NCI-H2196 (cell line): ENCODE data around the gene EPX.

Experiments used
- DNase-seq: peaks from one replicate; lab custom pipeline; 2025; ENCODE audit not compliant: unreplicated experiment; lab: John Stamatoyannopoulos, UW

EPX gene

GRCh38 chr17:58184986-58185761 lies 7.4 kb upstream of the EPX start:
- DNase-seq: no peak

- no peak for DNase-seq
Measured at GRCh38 chr17:58186591-58186990, 5.9 kb upstream of the EPX start.

GRCh38 chr17:58187063-58187462 lies 5.5 kb upstream of the EPX start:
- DNase-seq: no peak

- no peak for DNase-seq
Measured at GRCh38 chr17:58187675-58188074, 4.9 kb upstream of the EPX start.

GRCh38 chr17:58189436-58190146 lies 2.9 kb upstream of the EPX start:
- DNase-seq: peak; percentile 57

GRCh38 chr17:58191241-58191896 lies 1.2 kb upstream of the EPX start:
- no peak for DNase-seq

GRCh38 chr17:58193641-58194255 lies 1.2 kb downstream of the EPX start:
- DNase-seq: no peak

- no peak for DNase-seq
Measured at GRCh38 chr17:58195518-58196123, 3.1 kb downstream of the EPX start.

GRCh38 chr17:58196610-58197009 lies 4.1 kb downstream of the EPX start:
- DNase-seq: no peak

GRCh38 chr17:58200024-58200633 lies 7.6 kb downstream of the EPX start:
- DNase-seq: peak; percentile 54

- no peak for DNase-seq
Measured at GRCh38 chr17:58202859-58203258, 10.3 kb downstream of the EPX start.

GRCh38 chr17:58204796-58205195 lies 12.3 kb downstream of the EPX start:
- DNase-seq: no peak

GRCh38 chr17:58205936-58206335 lies 13.4 kb downstream of the EPX start:
- DNase-seq: no peak

- DNase-seq: no peak
Measured at GRCh38 chr17:58207451-58207850, 14.9 kb downstream of the EPX start.

- no peak for DNase-seq
Measured at GRCh38 chr17:58208344-58208743, 15.8 kb downstream of the EPX start.

- no peak for DNase-seq
Measured at GRCh38 chr17:58210922-58211321, 18.4 kb downstream of the EPX start.

- peak; percentile 19 for DNase-seq
Measured at GRCh38 chr17:58215685-58216084, 23.2 kb downstream of the EPX start.

- no peak for DNase-seq
Measured at GRCh38 chr17:58217766-58218165, 25.2 kb downstream of the EPX start.

- peak; percentile 95 for DNase-seq
Measured at GRCh38 chr17:58219007-58219788, 26.7 kb downstream of the EPX start, which contains the start of gene MKS1. Gene MKS1 (minus strand): TSS chr17:58219255. CDS start chr17:58219230, 25 bp downstream.

- no peak for DNase-seq
Measured at GRCh38 chr17:58219789-58220183, 27.3 kb downstream of the EPX start.
